Inflammatory macrophage treated with lipopolysaccharide for 1 hour (primary cell): ENCODE measurements around the gene RNF135.
"Not testable (repeated sequence)": the region's sequence is repeated elsewhere in the genome, so short reads cannot be mapped to it uniquely, and the experiment has no call there.

Experiments used
- DNase-seq, 2 donors: peaks; one replicate each; pipeline ENCODE4 v3.0.0-alpha.2; 2020 to 2022

Gene RNF135

DNA sequence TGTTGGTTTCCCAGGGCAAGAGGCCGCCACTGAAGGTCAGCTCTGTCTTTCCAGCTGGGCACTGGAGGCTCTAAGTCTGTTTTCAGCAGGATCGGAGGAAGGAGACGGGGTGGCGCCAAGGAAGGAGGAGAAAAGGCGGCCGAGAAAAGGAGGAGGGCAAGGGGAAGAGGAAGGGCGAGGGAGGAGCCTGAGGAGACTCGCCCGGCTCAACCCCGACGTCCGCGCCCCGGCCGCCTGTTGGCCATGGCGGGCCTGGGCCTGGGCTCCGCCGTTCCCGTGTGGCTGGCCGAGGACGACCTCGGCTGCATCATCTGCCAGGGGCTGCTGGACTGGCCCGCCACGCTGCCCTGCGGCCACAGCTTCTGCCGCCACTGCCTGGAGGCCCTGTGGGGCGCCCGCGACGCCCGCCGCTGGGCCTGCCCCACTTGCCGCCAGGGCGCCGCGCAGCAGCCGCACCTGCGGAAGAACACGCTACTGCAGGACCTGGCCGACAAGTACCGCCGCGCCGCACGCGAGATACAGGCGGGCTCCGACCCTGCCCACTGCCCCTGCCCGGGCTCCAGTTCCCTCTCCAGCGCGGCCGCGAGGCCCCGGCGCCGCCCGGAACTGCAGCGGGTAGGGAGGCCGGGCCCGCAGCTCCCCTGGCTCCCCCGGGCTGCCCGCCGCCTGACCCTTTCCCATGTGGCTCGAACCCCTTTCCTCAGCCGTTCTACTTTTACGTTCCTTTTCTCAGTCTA lies at the start of gene RNF135:
TSS of gene RNF135 (plus strand) at position 209 of the 737 bp plus-strand sequence. CDS start at position 244, 35 bp downstream.
- DNase-seq = peak; percentile 80 to 83

DNA sequence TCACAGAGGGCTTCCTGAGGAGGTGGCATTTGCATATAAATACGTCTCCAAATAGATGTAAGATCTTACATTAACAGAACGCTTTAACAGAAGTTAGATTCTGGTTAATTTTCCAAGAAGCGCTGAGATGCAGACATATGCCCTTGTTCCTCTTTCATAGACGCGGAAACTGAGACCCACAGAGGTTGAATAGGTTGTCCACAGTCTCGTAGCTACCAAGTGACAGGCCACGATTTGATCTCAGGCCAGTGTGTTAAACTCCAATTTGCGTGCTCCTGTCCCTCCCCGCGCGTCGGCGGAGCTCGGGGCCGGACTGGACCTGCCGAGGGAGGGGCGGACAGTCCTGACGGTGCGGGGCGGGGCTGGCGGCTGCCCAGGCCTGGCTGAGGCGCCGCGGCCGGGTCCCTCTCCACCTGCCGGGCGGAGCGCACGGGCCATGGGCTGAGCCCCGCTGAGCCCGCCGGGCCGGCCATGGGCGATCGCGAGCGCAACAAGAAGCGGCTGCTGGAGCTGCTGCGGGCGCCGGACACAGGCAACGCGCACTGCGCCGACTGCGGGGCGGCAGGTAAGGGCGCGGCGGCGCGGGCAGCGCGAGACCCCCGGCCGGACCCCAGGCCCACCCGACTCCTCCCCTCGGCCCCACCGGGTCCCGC lies 49.2 kb upstream of the RNF135 start, which contains the start of gene ADAP2:
TSS of gene ADAP2 (plus strand) at position 402 of the 653 bp plus-strand sequence. CDS start at position 472, 70 bp downstream.
- DNase-seq = peak; percentile 63 to 68

DNA sequence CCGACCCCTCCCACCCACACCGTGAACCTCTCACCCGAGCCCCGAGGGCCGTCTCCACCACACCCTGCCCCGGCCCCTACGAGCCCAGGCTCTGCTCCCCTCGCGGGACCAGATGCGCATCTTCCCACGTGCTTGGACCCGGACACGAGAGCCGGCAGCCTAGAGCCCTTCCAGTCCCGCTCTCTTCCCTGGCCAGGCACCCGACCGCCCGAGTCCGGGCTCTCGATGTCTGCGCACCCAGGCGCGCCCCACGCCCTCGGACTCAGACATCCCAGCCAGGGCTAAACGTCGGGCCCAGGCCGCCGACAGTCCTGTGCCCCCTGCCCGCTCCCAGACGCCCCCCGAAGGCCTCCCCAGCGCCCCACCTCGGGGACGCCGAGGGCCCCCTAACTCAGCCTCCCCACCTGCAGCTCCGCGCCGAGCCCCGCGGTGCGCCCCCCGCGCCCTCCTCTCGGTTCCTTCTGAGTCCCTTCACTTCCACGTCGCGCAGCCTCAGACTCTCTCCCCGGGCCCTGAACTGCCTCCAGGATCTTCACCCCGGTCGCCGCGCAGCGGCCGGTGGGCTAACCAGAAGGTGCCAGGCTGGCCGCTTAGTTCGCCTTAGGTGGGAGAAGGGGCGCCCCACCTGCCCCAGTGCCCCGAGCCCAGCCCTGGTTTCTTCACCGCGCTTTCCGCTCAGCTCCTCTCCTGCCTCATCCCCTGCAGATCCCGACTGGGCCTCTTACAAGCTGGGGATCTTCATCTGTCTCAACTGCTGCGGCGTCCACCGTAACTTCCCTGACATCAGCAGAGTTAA lies 48.4 kb upstream of the RNF135 start:
- DNase-seq = peak; percentile 13 to 19

DNA sequence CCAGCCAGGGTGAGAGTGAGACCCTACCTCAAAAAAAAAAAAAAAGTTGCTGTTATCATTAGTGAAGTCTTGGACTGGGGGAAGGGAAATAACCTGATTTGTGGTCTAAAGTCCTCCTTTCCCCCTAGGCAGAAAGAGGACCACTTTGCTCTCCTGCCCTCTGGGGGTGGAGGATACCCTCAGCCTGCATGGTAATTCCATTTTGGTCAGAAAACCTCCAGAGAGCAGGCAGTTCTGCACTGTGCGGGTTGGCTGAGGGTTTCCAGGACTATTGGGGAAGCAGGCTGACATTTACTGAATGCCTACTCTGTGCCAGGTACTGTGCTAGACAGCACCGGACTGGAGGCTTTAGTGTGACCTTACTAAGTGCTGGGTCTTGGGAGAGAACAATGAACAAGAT lies 46.5 kb upstream of the RNF135 start:
- DNase-seq = no peak

- peak; percentile 23 to 68 for DNase-seq
Measured at GRCh38 chr17:30926516-30926915, 44.3 kb upstream of the RNF135 start.

GRCh38 chr17:30927756-30928155 lies 43.1 kb upstream of the RNF135 start:
- peak in 1 of 2 donors; percentile 24 for DNase-seq

GRCh38 chr17:30928584-30928983 lies 42.3 kb upstream of the RNF135 start:
- no peak for DNase-seq

- DNase-seq = no peak
Measured at GRCh38 chr17:30929081-30929633, 41.7 kb upstream of the RNF135 start.

- DNase-seq = not testable (repeated sequence)
Measured at GRCh38 chr17:30929861-30930260, 41.0 kb upstream of the RNF135 start.

- no peak for DNase-seq
Measured at GRCh38 chr17:30930495-30930894, 40.3 kb upstream of the RNF135 start.

- not testable (repeated sequence) for DNase-seq
Measured at GRCh38 chr17:30931582-30931981, 39.3 kb upstream of the RNF135 start.

DNA sequence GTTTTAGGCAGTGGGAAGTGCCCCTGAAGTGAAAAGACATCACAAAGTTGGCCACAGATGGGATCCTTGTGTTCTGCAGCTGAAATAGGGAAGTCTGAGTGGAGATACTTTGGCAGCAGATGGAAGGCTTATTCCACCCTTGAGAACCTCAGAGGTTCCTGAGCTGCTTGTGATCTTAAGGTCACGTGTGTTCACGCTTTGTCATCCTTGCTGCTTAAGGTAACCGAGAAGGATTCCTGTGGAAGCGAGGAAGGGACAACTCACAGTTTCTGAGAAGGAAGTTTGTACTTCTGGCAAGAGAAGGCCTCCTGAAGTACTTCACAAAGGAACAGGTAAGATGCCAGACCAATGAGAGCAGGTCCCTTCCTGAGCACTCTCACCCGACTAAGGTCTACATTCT lies 36.9 kb upstream of the RNF135 start:
- no peak for DNase-seq

DNA sequence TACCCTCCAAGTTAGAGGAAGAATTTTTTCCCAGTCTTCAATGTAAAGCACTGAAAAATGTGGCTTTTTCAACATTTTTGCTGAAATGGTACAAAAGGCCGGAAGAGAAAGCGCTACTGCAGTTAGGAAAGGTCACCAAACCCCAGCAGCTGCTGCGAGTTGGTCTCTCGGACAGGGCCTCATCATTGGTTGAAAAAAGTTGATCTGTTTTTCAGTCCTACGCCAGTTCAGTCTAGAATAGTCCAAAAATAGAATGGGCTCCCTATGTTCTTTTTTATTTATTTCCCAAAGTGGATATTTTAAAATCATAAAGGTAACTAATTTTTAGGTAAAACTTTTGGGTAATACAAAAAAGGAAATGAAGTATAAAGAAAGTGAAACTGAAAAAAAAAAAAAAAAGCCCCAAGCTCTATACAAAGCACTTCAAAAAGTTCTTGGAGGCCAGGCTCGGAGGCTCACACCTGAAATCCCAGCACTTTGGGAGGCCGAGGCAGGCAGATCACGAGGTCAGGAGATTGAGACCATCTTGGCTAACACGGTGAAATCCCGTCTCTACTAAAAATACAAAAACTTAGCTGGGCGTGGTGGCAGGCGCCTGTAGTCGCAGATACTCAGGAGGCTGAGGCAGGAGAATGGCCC lies 31.7 kb upstream of the RNF135 start:
- no peak for DNase-seq

DNA sequence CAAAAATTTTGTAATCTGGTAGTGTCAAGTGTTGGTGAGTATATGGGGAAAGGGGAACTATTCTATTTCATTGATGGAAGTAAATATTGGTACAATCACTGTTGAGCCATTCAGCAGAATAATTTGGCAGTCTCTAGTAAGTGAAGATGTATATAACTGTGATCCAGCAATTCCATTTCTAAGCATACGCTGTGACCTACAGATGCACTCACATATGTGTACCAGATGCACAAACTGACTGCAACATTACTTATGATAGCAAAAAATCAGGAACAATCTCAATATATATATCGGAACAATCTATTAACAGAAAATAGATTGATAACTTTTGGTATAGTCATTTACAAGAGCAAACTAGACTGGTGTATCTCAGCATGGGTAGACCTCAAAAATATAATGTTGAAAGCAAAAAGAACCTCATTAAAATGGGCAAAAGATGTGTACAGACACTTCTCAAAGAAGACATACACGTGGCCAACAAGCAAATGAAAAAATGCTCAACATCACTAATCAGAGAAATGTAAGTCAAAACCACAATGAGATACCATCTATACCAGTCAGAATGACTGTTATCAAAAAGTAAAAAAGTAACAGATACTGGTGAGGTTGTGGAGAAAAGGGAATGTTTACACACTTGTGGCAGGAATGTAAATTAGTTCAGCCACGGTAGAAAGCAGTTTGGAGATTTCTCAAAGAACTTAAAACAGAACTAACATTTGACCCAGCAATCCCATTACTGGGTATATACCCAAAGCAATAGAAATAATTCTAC lies 28.3 kb upstream of the RNF135 start:
- DNase-seq = no peak

GRCh38 chr17:30947796-30948195 lies 23.0 kb upstream of the RNF135 start:
- no peak for DNase-seq

GRCh38 chr17:30950189-30950588 lies 20.6 kb upstream of the RNF135 start:
- no peak for DNase-seq

DNA sequence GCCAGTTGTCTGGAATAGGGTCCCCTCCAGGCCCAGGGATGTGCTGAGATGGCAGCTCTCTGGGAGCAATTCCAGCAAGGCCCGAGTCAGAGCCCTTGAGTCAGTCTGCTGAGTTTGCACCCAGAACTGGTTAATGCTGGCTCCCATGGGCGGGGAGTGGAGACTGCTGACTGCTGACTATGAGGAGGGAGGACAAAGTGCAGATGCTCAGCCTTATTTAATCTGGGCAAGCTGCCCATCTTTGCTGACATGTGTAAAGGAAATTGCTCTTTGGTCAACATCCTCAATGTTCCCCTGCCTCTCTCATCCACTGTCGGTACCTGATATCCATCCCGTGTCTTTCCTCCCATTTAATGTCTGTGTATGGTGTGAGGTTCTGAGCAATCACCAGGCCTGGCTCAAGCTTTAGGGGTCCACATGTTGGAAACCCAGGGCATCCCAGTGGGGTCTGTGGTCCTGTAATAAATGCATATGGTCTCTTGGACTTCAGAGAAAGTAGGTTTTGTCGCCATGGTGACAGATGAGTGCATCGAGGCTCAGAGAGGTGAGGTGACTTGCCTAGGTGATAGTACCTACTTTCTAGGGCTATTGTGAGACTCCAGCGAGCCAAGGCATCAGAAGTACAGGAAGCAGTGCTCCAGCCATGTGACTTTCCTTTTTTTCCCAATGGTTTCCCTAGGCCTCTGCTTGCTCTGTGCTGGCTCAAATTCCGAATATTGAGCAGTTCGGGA lies 20.0 kb upstream of the RNF135 start:
- peak; percentile 46 to 71 for DNase-seq

DNA sequence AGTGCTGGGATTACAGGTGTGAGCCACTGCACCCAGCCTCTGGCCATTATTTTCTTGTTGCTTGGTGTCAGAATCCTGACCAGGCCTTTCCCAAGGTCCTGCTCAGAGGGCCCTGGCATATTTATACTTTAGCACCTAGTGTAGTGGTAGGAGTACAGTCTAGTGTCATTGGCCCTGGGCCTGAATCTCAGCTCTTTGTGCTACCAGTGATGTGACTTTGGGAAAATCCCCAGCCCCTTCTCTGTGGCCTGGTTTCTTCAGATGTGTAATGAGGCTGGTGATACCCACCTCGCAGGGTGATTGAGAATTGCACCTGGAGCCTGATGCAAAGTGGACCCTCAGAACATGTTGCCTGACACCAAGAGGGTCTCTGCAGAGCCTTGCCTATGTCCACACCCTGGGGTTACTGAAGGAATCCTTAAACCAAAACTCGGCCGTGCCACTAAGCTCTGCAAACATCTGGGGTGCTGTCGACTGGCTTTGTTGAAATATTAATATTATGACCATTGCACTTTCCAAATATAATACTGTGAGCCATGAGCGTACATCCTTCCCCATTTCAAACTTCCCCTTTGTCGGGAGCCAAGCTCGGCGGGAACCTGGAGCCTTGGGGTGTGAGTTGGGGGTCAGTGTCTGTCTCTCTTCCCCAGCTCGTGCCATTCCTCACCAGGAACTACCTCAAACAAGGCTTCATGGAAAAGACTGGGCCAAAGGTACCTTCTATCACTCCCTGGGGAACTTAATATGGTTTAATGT lies 18.0 kb upstream of the RNF135 start:
- peak; percentile 72 to 81 for DNase-seq

DNA sequence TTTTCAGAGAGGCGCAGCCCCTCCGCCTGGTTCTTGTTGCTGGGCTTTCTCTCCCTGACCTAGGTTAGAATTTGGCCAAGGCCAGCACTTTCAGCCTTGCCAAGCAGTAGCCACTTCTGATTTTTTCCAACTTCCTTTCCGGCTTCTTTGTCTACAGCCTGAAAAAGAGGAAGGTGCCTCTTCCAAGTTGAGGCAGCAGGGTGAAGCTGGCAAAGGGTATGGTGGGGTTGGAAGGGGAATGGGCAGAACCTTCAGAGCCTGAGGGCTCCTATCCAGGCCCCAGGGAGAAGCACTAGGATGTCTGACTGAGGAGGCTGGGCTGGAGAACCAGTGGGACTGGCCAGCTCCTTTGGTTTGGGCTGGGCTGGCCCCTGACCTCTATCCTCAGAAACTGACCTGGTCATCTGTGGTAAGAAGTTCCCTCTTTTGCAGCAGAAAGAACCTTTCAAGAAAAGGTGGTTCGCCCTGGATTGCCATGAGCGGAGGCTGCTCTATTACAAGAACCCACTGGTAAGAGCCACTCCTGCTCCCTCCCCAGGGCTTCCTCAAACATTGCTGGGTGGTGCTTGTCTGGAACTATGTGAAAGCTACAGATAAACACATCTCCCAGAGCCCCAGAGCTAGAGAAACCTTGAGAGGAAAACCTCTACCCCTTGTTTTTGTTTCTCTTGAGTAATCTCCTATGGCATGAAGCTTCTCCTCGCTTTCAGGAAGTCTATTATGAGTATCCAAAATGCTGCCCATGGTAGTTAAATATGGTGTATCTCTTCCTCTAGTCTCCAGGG lies 16.6 kb upstream of the RNF135 start:
- DNase-seq = peak; percentile 76 to 78
